Loucy (cell line): ENCODE data around the gene SLC26A1.

Experiments used
- H2AFZ ChIP-seq: fragments of 200-600 bp; sonication (generic); 2 replicates; pipeline ENCODE4 v1.6.0; 2016; ENCODE audit warnings: antibody characterized with exemption, mild to moderate bottlenecking, low read length, moderate library complexity
- H3F3A ChIP-seq: fragments of 200-600 bp; 2 replicates; pipeline ENCODE4 v1.6.0; 2016; ENCODE audit warnings: antibody characterized with exemption, low read depth, mild to moderate bottlenecking
- H3K27me3 ChIP-seq: fragments of 200-600 bp; sonication (generic); 2 replicates; pipeline ENCODE4 v1.6.1; 2014; ENCODE audit warnings: low read length, mild to moderate bottlenecking; ENCODE audit not compliant: insufficient read depth, poor library complexity, severe bottlenecking
- H3K36me3 ChIP-seq: fragments of 200-600 bp; sonication (generic); 2 replicates; pipeline ENCODE4 v1.6.1; 2016; ENCODE audit warnings: low read length; ENCODE audit not compliant: insufficient read depth
- H3K4me1 ChIP-seq: fragments of 200-600 bp; sonication (generic); 2 replicates; pipeline ENCODE4 v1.5.1; 2014; ENCODE audit warnings: low read length, mild to moderate bottlenecking; ENCODE audit not compliant: insufficient read depth, poor library complexity, severe bottlenecking
- H3K4me2 ChIP-seq: fragments of 200-600 bp; sonication (generic); 2 replicates; pipeline ENCODE4 v1.6.0; 2014; ENCODE audit warnings: antibody characterized with exemption, low read length, low read depth, mild to moderate bottlenecking; ENCODE audit not compliant: poor library complexity, severe bottlenecking
- H3K4me3 ChIP-seq: fragments of 200-600 bp; sonication (generic); 2 replicates; pipeline ENCODE4 v1.5.1; 2014; ENCODE audit warnings: low read length, mild to moderate bottlenecking, mixed read lengths; ENCODE audit not compliant: poor library complexity, severe bottlenecking
- H3K79me2 ChIP-seq: fragments of 200-600 bp; sonication (generic); 2 replicates; pipeline ENCODE4 v1.6.1; 2014; ENCODE audit warnings: low read length; ENCODE audit not compliant: insufficient read depth
- H3K9ac ChIP-seq: fragments of 200-600 bp; sonication (generic); 2 replicates; pipeline ENCODE4 v1.6.0; 2014; ENCODE audit warnings: mild to moderate bottlenecking, low read depth, low read length, moderate library complexity; ENCODE audit not compliant: poor library complexity, severe bottlenecking
- H3K9me2 ChIP-seq: fragments of 200-600 bp; sonication (generic); replicated peaks from 2 replicates; pipeline ENCODE4 v1.6.1; 2016; ENCODE audit warnings: low read depth, low read length, mixed read lengths
- H3K9me3 ChIP-seq: fragments of 200-600 bp; sonication (generic); 2 replicates; pipeline ENCODE4 v1.6.1; 2014; ENCODE audit warnings: mild to moderate bottlenecking, antibody characterized with exemption, low read length, low read depth; ENCODE audit not compliant: insufficient read depth
- H4K20me1 ChIP-seq: fragments of 200-600 bp; sonication (generic); 2 replicates; pipeline ENCODE4 v1.6.0; 2014; ENCODE audit warnings: antibody characterized with exemption, low read length, mild to moderate bottlenecking; ENCODE audit not compliant: insufficient read depth, poor library complexity, severe bottlenecking
- CTCF ChIP-seq: fragments of 200-600 bp; sonication (generic); conservative IDR thresholded peaks from 2 replicates; pipeline ENCODE4 v1.5.1; 2014; ENCODE audit warnings: mild to moderate bottlenecking, antibody characterized with exemption, low read length
- EZH2phosphoT487 ChIP-seq: fragments of 200-600 bp; IDR thresholded peaks from 2 replicates; pipeline ENCODE4 v1.6.1; 2018; ENCODE audit warnings: antibody characterized with exemption, mild to moderate bottlenecking, moderate library complexity, borderline replicate concordance

Gene SLC26A1

GRCh38 chr4:958314-958665, 34.9 kb downstream of the SLC26A1 start:
- H3F3A ChIP-seq: no peaks in the 10 kb centered on the region
- no peaks in the 10 kb centered on the region for H3K4me1 ChIP-seq
- H3K4me2 ChIP-seq: no peak overlapping the region
- no peaks in the 10 kb centered on the region for H4K20me1 ChIP-seq
- no peaks in the 10 kb centered on the region for H3K27me3 ChIP-seq
- no peak for TF ChIP-seq CTCF
- no peak for TF ChIP-seq EZH2phosphoT487
- H3K9me3 ChIP-seq: no peaks in the 10 kb centered on the region
- no peaks in the 10 kb centered on the region for H3K9me2 ChIP-seq
- no peak overlapping the region for H3K4me3 ChIP-seq
- H3K79me2 ChIP-seq: no peaks in the 10 kb centered on the region
- no peak overlapping the region for H3K9ac ChIP-seq
- H2AFZ ChIP-seq: no peak overlapping the region
- H3K36me3 ChIP-seq: no peaks in the 10 kb centered on the region

- no peaks in the 10 kb centered on the region for H3K4me1 ChIP-seq
- H3K9me2 ChIP-seq: no peaks in the 10 kb centered on the region
- no peaks in the 10 kb centered on the region for H3K27me3 ChIP-seq
- no peak overlapping the region for H3K4me2 ChIP-seq
- no peak overlapping the region for H3K4me3 ChIP-seq
- H3K9me3 ChIP-seq: no peaks in the 10 kb centered on the region
- TF ChIP-seq CTCF (no peak), EZH2phosphoT487 (no peak)
- H3K9ac ChIP-seq: no peak overlapping the region
- H3F3A ChIP-seq: no peaks in the 10 kb centered on the region
- H4K20me1 ChIP-seq: no peaks in the 10 kb centered on the region
- no peaks in the 10 kb centered on the region for H3K36me3 ChIP-seq
- no peaks in the 10 kb centered on the region for H3K79me2 ChIP-seq
- no peak overlapping the region for H2AFZ ChIP-seq
These were observed 35.5 kb downstream of the SLC26A1 start for GRCh38 chr4:957581-958313.

GRCh38 chr4:957231-957580, 36.0 kb downstream of the SLC26A1 start:
- Histone ChIP-seq H3F3A (no peaks in the 10 kb centered on the region), H3K9me3 (no peaks in the 10 kb centered on the region), H3K79me2 (no peaks in the 10 kb centered on the region), H3K4me1 (no peaks in the 10 kb centered on the region), H4K20me1 (no peaks in the 10 kb centered on the region), H3K9ac (no peak overlapping the region), H3K27me3 (no peaks in the 10 kb centered on the region), H3K4me2 (no peak overlapping the region), H3K36me3 (no peaks in the 10 kb centered on the region), H3K9me2 (no peaks in the 10 kb centered on the region), H3K4me3 (no peak overlapping the region), H2AFZ (no peak overlapping the region)
- TF ChIP-seq EZH2phosphoT487 (no peak), CTCF (no peak)
